PFSK-1 (cell line): ENCODE data around the gene SLCO3A1.

Source experiments
- FOXP2 ChIP-seq: optimal IDR thresholded peaks from 2 replicates; pipeline ENCODE3; 2011; ENCODE audit warnings: borderline replicate concordance, control low read depth, inconsistent platforms; ENCODE audit not compliant: insufficient read depth; ENCODE audit errors: extremely low read length, extremely low read depth
- POLR2AphosphoS5 ChIP-seq: IDR thresholded peaks from 2 replicates; pipeline ENCODE4 v1.6.1; 2012; ENCODE audit warnings: low read depth, mild to moderate bottlenecking, control low read depth, low read length, moderate library complexity
- SIN3A ChIP-seq: IDR thresholded peaks from 2 replicates; pipeline ENCODE4 v1.6.1; 2012; ENCODE audit warnings: mild to moderate bottlenecking, low read length, moderate library complexity, borderline replicate concordance; ENCODE audit not compliant: insufficient read depth
- TAF1 ChIP-seq: IDR thresholded peaks from 2 replicates; pipeline ENCODE4 v1.6.1; 2012; ENCODE audit warnings: low read length, control low read depth, borderline replicate concordance; ENCODE audit not compliant: insufficient read depth
- TF ChIP-seq, protein P1 (sequence below), 2 experiments: IDR thresholded peaks; 2 replicates each; pipeline versions ENCODE4 v1.6.1 to v1.8.0; 2011 to 2012; ENCODE audit warnings: low read depth in 2 of 2, low read length in 2 of 2, control low read depth in 1 of 2, inconsistent platforms in 1 of 2, mild to moderate bottlenecking in 1 of 2, moderate library complexity in 1 of 2; ENCODE audit not compliant: insufficient read depth in 1 of 2

SLCO3A1 gene

DNA sequence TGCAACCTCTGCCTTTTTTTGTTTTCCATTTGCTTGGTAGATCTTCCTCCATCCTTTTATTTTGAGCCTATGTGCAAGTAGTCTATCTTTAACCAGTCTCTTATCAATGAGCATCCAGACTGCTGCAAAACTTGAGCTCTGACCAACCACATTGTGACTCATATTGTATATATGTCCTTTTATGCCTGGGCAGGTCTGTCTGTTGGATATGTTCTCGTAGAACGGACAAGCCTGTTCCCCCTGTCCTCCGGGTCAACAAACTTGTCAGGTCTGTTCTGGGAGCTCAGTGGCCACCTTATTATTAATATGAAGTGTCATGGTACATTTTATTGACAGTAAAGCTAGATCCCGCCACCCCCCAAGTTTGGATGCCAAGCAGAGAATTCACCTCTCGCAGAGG, 287.3 kb downstream of the SLCO3A1 start:
- TF ChIP-seq SIN3A (no peak), TAF1 (no peak), POLR2AphosphoS5 (no peak), FOXP2 (no peak)
- TF ChIP-seq, protein P1, sequence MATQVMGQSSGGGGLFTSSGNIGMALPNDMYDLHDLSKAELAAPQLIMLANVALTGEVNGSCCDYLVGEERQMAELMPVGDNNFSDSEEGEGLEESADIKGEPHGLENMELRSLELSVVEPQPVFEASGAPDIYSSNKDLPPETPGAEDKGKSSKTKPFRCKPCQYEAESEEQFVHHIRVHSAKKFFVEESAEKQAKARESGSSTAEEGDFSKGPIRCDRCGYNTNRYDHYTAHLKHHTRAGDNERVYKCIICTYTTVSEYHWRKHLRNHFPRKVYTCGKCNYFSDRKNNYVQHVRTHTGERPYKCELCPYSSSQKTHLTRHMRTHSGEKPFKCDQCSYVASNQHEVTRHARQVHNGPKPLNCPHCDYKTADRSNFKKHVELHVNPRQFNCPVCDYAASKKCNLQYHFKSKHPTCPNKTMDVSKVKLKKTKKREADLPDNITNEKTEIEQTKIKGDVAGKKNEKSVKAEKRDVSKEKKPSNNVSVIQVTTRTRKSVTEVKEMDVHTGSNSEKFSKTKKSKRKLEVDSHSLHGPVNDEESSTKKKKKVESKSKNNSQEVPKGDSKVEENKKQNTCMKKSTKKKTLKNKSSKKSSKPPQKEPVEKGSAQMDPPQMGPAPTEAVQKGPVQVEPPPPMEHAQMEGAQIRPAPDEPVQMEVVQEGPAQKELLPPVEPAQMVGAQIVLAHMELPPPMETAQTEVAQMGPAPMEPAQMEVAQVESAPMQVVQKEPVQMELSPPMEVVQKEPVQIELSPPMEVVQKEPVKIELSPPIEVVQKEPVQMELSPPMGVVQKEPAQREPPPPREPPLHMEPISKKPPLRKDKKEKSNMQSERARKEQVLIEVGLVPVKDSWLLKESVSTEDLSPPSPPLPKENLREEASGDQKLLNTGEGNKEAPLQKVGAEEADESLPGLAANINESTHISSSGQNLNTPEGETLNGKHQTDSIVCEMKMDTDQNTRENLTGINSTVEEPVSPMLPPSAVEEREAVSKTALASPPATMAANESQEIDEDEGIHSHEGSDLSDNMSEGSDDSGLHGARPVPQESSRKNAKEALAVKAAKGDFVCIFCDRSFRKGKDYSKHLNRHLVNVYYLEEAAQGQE (IDR thresholded peaks at IDR 0.05; ENCODE audit: insufficient read depth in 1 of 2, low read depth in 2 of 2, low read length in 2 of 2), result no peak

DNA sequence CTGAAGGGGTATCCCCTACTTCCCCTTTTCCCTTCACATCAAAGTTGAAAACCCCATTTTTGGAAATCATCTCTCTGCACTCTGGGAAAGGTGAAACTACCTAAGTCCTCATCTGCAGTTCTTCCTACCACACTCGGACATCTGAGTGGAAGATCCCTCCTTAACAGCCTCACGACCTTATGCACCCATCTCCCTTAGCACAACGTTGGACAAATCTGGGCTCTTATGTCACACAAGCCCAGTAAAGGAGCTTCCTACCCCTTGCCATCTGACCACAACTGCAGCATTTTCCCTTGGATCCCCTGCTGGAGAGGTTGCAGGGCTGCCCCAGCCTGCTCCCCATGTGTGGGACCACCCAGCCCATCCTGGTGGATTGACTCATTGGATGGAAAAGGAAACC, 288.1 kb downstream of the SLCO3A1 start:
- TF ChIP-seq TAF1, result no peak
- no peak for TF ChIP-seq POLR2AphosphoS5
- no peak for TF ChIP-seq SIN3A
- TF ChIP-seq, protein P1 (IDR thresholded peaks at IDR 0.05; ENCODE audit: insufficient read depth in 1 of 2, low read depth in 2 of 2, low read length in 2 of 2), result no peak
- no peak for TF ChIP-seq FOXP2

DNA sequence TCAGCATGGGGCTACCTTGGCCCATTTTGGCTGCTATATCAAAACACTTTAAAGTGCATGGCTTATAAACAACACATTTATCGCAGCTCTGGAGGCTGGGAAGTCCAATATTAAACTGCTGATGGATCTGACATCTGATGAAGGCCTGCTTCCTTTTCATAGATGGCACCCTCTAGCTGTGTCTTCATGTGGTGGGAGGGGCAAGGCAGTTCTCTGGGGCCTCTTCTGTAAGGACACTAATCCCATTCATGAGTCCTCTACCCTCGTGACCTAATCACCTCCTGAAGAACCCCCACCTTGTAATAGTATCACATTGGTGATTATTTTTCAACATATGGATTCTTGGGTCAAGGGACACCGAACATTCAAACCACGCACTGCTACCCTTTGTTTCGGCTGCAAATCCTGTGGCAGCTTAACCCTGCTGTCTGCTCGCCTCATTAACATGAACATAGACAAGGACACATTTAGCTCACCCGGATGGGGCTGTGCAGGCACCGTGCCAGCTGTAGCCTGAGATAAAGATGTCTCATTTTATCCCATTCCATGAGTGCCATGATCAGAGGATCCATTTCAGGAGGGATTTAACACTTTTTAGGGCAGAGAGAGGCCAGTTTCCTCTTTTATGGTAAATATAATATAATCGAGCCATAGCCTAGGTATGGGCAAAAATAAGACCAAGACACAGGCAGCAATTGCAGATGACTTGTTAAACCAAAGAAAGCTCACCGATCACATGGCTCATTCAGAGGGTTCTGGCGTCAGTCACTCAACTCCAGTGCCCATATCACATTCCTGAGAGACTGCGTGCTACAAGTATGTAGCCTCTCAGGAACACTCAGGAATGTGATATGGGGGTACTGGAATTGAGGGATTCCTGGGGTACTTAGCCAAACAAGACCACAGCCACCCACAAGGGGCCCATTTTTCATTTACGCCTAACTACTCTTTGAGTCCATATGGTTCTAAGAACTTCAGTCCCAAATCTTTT, 289.0 kb downstream of the SLCO3A1 start:
- no peak for TF ChIP-seq FOXP2
- no peak for TF ChIP-seq POLR2AphosphoS5
- no peak for TF ChIP-seq TAF1
- TF ChIP-seq, protein P1 (IDR thresholded peaks at IDR 0.05; ENCODE audit: insufficient read depth in 1 of 2, low read depth in 2 of 2, low read length in 2 of 2), result no peak
- no peak for TF ChIP-seq SIN3A

DNA sequence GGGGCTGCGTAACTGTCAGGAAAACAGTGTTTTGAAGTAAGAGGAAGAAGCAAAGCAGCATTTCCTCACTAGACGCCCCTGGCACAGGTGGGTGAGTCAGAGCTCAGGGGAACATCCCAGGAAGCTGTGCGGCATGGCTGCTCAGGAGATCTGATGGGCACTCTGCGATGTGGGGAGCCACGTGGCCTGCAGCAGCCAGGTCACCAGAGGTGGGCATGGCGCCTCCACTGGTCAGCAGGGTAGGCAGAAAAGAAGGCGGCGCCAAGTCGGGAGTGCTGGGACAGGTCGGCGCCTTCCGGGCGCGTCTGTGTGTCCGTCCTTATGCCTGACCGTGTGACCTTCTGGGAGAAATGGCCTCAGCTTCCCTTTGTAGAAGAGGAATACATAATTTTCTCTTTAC, 290.3 kb downstream of the SLCO3A1 start:
- TF ChIP-seq, protein P1 (IDR thresholded peaks at IDR 0.05; ENCODE audit: insufficient read depth in 1 of 2, low read depth in 2 of 2, low read length in 2 of 2), result no peak
- no peak for TF ChIP-seq SIN3A
- no peak for TF ChIP-seq FOXP2
- no peak for TF ChIP-seq POLR2AphosphoS5
- no peak for TF ChIP-seq TAF1
